Smooth muscle cell of trachea (primary cell): Measurements from ENCODE around the gene ESR2. TPM values are rescaled to one million over a fixed set of nuclear protein-coding genes. Genes with fewer than 3 reads are reported as not detected.

Experiments used
- total RNA-seq: library from RNA; depleted of rRNA; stranded (reverse); fragments of >200 nt; gene quantifications from 2 replicates; pipeline ENCODE4 v1.2.1, GENCODE V29; 2014

The ESR2 gene
- 0.29 and 0.50 TPM in 2 replicates for total RNA-seq

GRCh38 chr14:64293976-64294671, at the start of gene ESR2:
Gene ESR2 (minus strand): TSS chr14:64294371. CDS start chr14:64282985, 11,386 bp downstream.

Other genes starting within 250 kb of the ESR2 start
- gene MTHFD1, start 94.0 kb upstream of the ESR2 start, total RNA-seq, result 46.5 and 82.2 TPM in 2 replicates
- gene AKAP5, start 171.1 kb upstream of the ESR2 start, total RNA-seq, result 0.17 and 0.29 TPM in 2 replicates
- gene ZBTB25, start 209.5 kb upstream of the ESR2 start, total RNA-seq, result 5.7 and 7.8 TPM in 2 replicates
- 36.9 and 41.2 TPM in 2 replicates for gene ZBTB1, start 210.4 kb upstream of the ESR2 start, total RNA-seq
- 2.5 and 2.8 TPM in 2 replicates for gene HSPA2, start 246.4 kb upstream of the ESR2 start, total RNA-seq